HCEC 1CT (cell line): ENCODE results near the gene CCNH.
A peak's percentile ranks its signal among the peaks of the same experiment; 100 is the strongest.

Source experiments
- DNase-seq: peaks from one replicate; pipeline ENCODE4 v3.0.0-alpha.2; 2017

Gene CCNH

DNA sequence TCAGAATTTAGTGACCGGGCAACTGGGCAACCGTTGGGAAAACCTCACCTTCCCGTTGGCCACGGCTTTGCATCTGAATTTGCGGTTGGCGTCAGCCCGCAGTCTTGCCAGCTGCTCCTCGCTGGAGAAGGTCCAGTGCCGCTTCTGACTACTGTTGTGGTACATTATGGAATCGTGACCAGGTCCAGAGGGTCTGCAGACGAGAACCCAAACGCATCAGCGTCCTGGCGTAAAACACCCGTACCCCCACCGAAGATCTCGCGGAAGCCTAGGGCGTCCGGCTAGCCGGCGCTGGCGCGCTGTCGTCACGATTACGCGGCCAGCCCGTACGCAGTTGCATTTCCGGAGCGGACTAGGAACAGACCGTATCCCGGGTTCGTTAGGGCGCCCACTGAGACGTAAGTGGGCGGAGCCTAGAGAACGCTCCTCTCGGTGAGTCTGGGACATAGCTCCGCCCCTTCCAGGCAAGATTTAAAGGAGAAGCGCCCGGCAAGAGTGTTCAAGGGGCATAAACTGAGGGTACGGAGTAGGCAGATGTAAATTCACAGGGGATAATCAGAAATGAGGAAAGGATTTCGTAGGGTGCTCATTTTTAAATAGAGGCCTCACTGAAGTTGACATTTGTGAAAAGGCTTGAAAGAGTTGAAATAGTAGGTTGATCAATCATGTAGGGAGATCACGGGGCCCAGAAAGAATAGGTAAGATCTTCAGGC, at the start of gene CCNH:
Gene CCNH, minus strand, starts transcription at position 301 of the 713 bp plus-strand sequence. Its CDS starts 136 bp downstream, at position 165.
- peak; percentile 97 for DNase-seq

DNA sequence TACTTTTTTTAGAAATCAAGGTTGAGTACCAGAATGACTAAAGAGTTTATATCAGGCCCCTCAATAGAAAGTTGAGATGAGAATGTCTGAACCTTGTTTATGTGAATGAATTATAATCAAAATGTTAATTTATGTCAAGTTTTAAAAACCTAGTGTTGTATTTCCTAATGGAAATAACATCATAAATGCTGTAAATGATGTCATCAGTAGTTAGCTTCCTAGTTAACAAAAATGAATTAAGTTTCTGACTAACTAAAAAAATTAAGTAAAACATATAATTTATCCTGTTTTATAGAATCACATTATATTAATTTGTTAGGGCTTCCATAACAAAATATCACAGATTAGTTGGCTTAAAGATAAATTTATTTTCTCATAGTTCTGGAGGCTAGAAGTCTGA, 45.0 kb upstream of the CCNH start:
- DNase-seq = no peak

DNA sequence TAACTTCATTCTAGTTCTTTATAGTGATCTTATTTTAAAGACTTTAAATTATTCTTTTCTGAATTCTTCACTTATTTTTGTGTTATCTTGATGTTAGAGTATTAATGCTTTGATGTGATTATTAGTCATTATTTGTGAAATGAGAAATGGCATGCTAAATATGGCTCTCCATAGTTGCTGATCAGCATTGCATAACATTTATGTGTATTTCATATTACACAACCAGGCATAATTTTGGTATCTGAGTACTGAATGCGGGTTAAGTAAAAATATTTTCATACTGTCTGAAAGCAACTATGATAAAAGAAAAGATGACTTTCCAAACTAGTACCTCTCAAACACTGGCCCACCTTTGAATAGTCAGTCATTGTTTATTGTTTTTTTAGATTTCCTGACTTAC, 41.1 kb upstream of the CCNH start:
- no peak for DNase-seq

DNA sequence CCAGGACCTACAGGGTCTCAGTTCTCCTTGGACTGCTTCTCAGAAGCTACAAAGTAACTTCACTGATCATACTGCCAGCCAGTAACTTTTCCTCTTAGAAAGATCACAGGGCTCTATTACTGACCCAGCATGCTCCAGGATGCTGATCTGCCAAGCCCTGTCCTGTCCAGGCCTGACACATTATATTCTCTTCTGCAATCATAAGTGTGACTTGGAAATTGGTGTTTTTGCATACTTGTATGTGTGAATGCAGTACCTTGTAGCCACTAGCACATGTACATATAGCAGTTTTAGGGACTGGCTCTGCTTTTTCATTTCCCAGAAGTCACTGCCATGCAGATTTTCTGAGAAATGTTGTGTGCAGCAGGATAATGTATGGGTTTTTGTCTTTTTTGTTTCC, 40.1 kb upstream of the CCNH start:
- no peak for DNase-seq

DNA sequence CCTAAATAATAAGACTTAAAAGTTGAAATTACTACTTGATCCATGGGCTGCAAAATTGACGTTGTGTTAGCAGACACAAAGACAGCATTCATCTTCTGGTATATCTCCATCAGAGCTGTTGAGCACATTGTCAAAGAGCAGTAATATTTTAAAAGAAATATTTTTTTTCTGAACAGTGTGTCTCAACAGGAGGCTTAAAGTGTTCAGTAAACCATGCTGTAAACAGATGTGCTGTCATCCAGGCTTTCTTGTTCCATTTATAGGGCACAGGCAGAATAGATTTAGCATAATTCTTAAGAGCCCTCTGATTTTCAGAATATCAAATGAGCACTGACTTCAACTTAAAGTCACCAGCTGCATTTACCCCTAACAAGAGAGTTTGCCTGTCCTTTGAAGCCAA, 29.7 kb upstream of the CCNH start:
- no peak for DNase-seq

DNA sequence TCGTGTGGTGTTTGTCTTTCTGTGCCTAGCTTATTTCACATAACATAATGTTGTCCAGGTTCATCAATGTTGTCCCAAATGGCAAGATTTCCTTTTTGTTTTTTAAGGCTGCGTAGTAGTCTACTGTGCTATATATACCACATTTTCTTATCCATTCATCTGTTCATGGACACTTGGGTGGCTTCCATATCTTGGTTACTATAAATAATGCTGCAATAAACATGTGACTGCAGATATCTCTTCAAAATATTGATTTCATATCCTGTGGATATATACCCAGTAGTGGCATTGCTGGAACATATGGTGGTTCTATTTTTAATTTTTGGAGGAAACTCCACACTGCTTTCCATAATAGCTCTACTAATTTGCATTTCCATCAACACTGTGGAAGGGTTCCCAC, 25.5 kb upstream of the CCNH start:
- no peak for DNase-seq

DNA sequence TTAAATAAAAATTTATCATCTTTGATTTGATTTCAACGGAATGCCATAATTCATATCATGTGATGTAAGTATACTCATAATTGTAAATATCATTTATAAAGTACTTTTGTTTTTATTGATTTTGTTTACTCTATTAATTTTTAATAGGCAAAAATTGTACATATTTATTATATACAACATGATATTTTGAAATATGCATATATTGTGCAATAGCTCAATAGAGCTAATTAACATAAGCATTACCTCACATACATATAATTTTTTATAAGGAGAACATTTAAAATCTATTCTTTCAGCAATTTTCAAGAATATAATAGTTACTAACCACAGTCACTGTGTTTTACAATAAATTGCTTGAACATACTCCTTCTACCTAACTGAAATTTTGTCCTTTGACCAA, 25.0 kb upstream of the CCNH start:
- DNase-seq = no peak

DNA sequence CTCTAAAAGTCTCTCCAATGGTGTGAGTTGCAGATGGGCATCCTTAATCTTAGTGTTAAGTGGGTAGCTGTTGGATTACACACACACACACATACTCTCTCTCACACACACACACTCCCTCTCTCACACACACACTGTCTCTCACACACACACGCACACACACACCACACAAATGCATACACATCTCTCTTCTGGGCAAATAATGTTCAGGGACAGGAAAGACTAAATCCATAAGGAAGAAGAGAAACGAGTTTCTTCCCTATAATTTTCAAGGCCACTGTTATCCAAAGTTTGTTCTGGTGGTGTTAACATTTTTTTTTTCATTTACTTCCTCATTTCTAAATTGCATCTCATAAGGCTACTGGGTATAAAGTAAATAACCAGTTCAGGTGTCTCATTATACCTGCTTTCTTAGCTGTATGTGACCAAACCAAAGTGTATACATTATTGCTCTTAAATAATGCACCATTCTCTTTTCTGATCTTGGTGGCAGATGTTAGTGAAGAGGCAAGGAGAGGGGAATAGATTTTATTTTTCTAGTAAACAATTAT, 22.5 kb upstream of the CCNH start:
- no peak for DNase-seq

DNA sequence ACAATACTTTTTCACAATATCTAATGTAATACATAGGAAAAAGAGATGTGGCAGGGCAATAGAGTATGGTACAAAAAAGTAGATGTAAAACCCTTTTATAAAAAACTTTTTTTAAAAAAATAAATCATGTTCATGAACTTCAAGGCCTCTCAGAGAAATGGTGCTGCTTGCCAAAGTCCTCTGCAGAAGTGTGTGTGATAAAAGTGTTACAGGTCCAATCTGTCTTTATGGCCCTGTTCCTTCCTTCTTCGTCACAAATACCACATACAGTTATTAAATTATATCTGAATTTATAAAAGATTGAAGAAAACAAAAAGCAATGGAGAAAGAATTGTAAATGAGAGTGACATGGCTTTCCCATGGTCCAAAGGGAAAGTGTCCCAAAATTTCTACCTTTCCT, 21.7 kb upstream of the CCNH start:
- no peak for DNase-seq

DNA sequence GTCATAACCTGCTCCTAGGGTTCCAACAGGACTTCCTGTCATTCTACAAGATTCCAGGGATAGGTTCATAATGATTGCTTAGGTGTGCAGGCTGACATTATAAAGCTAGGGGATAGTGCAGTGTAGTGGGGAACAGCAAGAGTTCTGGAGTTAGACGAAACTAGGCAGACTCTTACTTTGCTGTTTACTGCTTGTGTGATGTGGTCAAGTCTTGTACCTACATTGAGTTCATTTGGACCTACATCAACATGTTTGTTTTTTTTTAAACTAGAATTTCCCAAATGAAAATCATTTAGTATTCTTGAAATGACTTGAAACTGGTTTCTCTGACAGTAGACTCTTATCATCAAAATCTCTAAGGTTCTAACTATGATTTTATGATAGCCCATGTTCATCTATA, 21.2 kb upstream of the CCNH start:
- DNase-seq = no peak

DNA sequence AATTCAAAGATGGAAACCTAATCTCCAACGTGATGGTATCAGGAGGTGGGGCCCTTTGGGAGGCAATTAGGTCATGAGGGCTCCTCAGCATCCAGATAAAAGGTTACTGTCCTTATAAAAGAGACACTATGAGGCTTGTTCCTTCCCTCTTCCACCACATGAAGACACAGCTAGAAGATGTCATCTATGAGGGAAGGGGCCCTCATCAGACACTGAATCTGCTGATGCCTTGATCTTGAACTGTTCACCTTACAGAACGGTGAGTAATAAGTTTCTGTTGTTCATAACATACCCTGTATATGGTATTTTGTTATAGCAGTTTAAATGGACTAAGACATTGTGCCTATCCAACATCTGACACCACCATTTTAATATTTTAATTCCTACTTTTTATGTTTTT, 19.7 kb upstream of the CCNH start:
- DNase-seq = no peak

DNA sequence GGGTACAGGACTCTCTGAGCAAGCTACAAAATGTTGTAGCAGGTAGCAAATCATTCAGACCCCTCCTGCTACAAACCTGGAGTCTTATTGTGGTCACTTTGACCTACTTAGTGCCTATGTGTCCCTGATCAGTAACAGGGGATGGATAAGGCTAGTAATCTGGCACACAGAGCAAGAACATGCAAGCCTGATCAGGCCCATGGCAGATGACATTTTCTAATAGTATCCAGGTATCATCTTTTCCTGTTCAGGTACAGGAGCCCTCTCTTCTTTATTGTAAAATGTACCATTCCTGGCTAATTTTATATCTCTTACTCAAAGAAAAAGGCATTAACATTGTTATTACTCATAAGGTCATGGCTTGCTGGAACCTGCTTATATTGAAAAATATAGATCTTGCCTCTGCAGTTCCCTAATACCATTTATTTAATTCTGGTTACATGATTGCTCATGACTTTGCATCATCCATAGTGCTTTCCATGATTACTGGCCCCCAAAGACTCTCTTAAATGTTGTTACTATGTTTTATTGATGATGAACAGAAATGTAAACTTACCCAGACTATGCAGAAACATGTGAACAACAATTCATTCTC, 18.2 kb upstream of the CCNH start:
- DNase-seq = no peak

DNA sequence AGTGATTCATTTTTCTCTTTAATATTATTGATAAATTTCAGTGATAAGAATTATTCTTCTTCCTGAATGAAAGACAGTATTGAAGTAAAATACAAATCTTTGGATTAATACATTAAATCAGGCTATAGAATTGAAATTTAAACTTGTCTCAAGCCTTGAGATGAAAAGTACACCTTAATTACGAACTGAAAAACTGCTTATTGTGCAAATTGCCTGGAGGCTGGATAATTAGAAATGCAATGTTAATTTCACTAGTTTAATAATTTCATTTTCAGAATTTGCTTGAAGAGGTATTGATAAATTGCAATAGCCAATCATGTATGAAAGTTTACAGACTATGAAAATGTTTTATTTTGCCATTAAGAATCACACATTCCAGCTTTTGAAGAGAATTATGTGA, 11.0 kb upstream of the CCNH start:
- DNase-seq = no peak

DNA sequence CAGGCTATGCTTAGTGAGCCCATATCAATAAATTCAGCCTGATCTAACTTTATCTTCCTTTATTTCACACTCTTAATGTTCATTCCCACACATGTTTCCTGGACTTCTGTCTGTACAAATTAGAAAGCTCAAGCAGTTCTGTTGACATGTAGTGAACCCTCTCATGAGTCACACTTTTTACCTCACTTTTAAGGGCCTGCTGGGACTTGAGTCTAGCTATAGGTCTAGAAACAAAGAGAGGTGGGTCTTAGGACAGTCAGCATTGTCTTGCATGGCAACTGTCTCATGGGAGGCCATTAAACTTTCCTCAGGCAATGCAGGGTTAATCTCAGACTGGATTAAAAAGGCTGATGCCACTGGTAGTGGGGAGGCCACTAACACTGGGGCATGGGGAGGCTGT, 8.6 kb upstream of the CCNH start:
- DNase-seq = no peak

DNA sequence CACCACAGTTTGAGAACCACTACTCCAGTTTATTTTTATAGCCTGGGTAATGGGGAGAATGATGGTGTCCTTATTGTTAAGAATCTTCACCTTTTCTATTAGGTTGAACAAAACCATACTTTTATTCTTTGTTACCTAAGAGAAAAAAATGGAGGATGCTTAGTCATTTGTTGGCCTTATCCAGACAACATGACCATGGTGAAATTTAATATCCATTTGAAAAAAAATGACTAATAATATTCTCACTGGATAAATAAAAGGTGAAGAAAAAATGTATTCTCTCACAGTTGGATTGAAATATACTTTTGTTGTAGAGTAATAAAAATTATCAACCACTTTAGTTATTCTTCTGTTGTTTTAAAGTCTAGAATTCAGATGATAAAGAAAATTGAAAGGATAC, 5.8 kb upstream of the CCNH start:
- no peak for DNase-seq

DNA sequence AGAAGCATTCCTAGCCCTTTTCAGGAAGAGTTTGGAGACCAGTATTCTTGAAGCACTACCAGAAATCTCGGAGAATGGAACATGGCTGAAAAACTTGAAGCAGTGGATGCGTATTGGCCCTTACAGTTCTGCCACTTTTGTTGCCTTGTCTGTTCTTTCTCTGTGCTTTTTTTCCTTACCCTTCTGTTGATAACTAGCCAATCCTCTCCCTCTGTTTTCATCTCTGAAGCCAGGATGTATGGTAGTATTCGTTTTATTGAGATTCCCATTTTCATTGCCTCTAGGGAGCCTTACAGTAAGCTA, 564 bp upstream of the CCNH start:
- peak; percentile 22 for DNase-seq

DNA sequence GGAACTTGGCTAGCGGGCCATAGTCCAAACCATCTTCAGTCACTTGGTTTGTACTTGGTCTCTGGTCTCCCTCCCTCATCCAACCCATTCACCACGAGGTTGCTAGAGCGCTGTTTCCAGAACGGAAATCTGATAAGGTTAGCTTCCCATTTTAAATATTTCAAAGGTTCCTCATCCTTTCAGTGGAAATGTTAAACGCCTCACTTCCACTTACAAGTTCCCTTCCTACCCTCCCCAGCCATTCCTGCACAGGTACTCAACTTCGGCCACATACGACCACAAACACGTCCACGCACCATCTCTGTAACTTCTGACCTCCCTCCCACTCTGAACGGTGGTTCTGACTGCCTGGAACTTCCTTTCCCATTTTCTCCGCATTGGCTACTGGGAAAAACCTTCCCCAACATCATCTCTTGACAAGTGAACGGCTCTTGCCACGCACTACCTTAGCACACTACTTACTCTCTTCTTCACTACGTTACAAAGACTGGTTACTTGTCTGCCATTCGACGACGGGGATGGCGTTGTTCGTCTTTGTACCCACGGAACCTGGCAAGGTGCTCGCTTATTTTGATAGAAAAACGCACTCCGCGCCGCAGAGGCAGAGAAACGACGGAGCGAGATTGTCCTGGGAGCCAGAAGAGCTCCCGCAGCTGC, 629 bp downstream of the CCNH start:
- peak; percentile 57 for DNase-seq

DNA sequence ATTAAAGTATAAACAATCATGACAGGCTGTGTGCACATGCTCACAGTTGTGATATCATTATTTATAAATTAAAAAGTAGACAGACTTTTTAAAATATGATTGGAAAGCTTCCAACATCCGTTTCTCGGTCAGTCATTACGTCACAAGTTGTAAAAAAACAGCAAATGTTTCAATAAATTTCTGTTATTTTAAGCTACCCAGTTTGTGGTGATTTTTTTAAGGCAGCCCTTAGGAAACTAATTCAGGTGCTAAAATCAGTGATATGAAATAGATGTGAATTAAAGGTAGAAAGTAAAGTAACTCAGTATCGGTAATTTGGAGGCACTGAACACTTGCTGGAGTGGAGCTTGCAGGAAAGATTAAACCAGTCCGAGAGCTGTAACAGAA, 1.2 kb downstream of the CCNH start:
- DNase-seq = no peak

DNA sequence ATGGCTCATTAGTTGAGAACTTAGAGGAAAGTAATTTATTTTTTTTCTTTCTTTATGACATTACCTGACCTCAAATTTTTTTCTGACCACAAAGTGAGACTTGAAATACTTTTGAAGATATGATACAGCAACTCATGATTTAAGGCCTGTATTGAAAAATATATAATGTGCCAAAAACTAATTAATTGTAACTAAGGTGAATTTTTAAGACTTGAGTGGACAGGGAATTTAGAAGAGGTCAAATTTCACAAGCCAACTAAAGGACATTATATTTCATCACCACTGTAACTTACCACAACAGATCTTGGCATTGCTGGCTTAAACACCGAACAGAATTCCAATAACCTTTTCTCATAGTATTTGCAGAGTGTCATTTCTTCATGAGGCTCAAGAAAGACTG, 1.8 kb downstream of the CCNH start:
- DNase-seq = peak; percentile 87

DNA sequence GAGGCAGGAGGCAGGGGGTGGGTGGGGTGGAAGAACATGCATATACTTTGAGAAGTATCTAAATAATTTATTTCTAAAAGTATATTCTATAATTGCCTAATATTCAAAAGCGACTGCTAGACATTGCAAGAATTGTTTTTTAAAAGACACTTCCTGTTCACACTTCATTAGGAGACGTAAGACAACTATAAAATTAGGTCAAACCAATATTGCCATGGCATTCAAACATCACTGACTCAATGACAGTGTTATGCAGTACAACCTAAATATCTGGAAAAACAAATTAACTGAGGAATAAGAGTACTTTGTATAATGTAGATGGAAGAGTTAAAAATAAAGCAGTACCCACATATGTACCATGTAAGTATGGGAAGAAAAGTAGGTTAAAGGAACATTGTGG, 4.5 kb downstream of the CCNH start:
- DNase-seq = no peak

DNA sequence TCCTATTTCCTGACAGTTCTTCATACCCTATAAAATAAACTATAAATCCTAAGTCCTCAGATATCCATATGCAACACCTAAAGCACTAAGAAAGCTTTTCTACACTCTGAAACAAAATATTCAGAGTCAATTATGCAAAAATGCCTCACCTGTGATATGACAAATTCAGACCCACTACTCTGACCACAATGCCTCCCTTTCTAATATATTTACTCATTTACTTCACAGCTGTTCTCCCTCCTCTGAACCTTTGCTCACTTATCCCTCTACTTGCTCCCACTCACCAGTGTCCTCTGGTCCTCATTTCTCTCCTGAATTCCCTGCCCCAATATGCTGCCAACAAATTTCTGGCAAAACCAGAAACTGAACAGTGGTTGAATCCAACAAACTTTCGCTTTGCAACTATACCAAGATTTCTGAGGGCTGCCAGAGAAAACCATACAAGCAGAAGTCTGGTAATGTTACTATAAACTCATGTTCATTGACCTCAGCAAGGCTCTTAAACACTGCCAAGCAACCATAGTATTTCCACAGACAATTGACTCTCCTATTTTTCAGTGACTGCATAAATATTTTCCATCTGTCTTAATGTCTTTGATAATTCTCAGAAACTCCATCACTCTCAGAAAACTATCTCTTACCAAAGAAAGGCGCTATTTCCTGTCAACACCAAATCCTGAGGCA, 7.1 kb downstream of the CCNH start:
- DNase-seq = no peak

DNA sequence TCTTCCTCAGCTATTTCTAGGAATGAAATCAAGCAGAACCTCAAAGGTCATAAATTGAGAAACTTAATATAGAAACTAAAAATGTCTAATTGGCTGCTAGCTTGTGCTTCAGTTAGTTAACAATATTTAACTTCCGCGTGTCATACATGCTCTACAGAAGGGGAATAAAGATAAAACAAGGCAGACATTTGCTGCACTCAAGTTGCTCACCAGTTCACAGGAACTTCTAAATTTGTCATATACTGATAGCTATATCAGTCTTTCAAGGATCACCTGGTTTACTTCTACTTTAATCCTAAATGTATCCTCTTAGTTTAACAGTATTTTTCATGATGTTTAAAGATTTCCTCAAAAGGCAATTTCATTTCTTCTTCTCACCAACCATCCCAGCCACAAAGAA, 8.4 kb downstream of the CCNH start:
- DNase-seq = no peak

DNA sequence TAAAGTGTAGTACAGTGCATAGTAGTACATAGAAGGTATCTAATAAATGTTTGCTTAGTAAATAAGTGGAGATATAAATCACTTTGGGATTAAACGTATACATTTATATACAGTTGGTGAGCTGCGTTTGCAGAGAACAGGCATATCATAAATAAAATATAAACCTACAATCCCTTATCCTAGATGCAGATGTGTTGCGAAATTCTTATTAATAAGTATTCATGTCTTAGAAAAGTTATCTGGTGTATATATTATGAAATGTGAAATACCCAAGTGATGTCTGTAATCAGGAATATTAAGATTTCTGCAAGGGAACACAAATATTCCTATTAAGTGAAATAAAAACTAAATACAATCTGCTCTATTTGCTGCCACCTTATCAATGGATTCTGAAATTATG, 8.8 kb downstream of the CCNH start:
- DNase-seq = no peak

DNA sequence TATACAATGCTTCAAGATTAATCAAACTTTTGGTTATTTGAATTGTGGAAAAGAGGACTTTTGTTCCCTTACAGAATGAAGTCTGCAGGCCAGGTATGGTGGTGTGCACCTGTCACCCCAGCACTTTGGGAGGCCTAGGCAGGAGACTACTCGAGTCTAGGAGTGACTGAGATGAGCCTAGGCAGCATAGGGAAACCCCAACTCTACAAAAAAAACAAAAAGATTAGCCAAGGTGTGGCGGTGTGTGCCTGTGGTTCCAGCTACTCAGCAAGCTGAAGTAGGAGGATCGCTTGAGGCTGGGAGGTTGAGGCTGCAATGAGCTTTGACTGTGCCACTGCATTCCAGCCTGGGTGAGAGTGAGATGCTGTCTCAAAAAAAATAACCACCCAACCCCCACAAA, 9.3 kb downstream of the CCNH start:
- no peak for DNase-seq
